Measurements from ENCODE around the gene ELL. TPM values are rescaled to one million over a fixed set of nuclear protein-coding genes. Genes with fewer than 3 reads are reported as not detected.

The ELL gene
- total RNA-seq, 2 experiments from 2014 or later: 22.9 to 33.7 TPM

DNA sequence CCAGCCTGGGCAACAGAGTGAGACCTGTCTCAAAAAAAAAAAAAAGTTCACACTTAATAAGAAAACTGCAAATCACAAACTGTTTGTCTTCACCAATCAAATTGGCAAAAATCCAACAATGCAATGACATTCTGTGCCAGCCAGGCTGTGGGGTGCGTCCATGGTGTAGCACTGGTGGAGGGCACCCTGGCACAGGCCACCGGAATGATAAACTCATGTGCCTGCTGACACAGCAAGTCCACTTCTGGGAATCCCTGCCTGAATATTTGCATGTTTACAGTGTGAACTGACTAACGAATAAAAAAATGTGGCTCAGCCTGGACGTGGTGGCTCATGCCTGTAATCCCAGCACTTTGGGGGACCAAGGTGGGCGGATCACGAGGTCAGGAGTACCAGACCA is 122.9 kb downstream of the ELL start:
- CTCF ChIA-PET: interaction anchor here (3.2 to 7.6 kb wide), 2 partner anchors 11 kb away, joined by 10 to 77 read pairs; partner anchors contain the start of gene GDF15
- no peak for ATAC-seq

DNA sequence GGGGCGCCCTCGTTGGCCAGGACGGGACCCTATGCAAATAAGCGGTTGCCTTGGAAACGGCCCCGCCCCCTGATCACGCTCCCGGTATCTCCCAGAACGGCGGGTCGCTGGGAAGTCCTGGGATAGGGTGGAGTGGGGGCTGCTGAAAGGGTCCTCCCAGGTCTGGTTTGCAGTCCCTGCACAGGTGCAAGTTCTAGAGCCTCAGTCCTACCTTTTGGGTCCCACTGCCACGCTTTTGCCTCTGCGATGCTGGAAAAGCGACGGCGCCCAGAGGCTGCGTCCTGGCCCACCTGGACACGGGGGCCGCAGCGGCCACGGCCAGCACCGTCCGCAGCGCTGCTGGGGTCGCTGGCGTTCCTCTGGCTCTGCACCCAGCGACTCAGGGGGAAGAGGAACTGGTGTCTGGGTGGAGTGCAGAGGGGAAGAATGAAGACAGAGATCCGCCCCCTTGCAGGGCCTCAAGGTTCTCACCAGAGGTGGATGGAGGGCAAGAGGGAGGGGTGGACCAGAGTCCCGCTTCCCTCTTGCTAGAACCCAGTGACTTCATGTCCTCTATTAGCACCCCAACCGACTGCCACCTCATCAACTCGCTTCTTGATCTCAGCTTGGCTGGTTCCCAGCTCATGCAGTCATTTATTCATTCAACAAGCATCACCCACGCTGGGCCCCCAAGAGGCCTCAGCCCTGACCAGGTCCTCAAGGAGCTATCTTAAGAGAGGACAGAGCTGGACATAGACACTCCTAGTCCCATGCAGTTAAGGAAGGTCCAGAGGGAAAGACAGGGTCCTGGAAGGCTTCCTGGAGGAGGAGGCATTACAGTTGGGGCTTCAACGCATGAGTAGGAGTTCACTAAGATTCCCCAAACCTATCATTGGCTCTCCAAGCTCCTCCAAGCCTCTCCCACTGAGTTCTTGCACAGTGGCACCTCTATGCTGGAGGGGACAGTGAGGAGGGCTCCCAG is 124.3 kb downstream of the ELL start, which contains the start of gene LRRC25:
LRRC25 (minus strand) TSS at position 381 of the 961 bp plus-strand sequence. CDS start 659 bp downstream, outside the sequence.
- Mint-ChIP-seq H3K27ac (no peak within 1 kb of the TSS), H3K4me3 (no peak within 1 kb of the TSS), H3K36me3 (no peaks in the 10 kb centered on the region), H3K27me3 (peaks cover 22% of the 10 kb centered on the region), H3K9me3 (ENCODE audit: low read depth) (no peaks in the 10 kb centered on the region), H3K4me1 (peaks cover 25% of the 10 kb centered on the region)
- ATAC-seq (peak; percentile 47), DNase-seq (peak; percentile 47)
- CTCF ChIA-PET: interaction anchor here (0.9 to 7.6 kb wide), 4 partner anchors 9 to 54 kb away, joined by 3 to 77 read pairs (median 4); partner anchors contain the start of gene GDF15

More for the DNA sequence above, 122.9 kb downstream of the ELL start:
- Mint-ChIP-seq H3K27me3 (peaks cover 17% of the 10 kb centered on the region), H3K9me3 (ENCODE audit: low read depth) (no peaks in the 10 kb centered on the region), H3K4me1 (peaks cover 20% of the 10 kb centered on the region), H3K36me3 (no peaks in the 10 kb centered on the region), H3K4me3 (no peak overlapping the region), H3K27ac (no peak overlapping the region)
- DNase-seq: no peak

DNA sequence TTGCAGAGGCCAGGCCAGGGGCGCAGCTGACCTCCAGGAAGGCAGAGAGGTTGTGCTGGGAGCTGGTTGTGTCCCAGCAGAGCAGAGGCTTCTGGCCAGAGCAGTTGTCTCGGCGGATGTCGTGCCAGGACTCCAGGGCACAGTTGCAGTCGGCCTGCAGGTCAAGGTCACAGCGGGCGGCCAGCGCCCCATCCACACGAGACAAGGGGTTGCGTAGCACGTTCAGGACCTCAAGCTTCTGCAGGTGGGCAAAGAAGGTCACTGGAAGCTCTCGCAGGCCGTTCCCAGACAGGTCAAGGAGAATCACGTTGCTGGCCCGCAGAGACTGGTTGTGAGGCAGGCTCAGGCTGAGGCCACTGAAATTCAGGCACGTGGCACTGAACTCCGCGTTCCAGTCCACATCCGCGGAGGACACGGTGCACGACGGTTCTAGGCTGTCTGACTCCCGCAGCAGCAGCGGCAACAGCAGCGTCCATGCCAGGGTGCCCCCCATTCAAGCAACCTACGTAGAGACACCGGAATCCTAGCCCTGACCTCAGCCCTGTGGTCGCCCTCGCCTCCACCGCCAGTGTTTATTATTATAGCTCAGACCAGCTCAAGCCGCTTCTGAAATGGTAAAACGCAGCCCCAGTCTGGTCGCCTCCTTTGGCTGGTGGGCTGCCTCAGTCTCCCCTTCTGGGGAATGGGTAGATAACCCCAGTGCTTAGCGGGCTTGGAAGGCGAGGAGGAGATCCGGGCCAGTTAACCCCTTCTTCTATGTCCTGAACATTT is 125.2 kb downstream of the ELL start:
- H3K36me3 Mint-ChIP-seq: no peaks in the 10 kb centered on the region
- H3K27ac Mint-ChIP-seq: no peak overlapping the region
- no peak overlapping the region for H3K4me3 Mint-ChIP-seq

DNA sequence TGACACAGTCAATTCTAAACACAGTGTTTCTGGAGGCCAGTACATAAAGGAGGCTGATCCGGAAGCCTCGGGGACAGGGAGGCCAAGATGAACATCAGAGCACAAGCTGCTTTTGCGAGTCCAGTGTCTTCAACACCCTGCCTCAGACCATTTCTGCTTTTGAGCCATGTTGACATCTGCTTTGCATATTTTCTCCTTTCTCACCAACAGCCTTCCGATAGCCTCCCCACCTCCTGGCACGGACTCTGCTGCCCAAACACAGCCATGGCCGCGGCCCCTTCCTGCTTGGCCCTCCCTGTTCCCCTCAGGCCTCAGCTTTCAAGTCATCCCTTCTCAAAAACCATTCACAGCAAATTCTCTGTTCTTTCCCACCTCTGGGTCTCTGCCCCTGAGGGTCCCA is 128.0 kb downstream of the ELL start:
- ATAC-seq: no peak
- H3K4me1 Mint-ChIP-seq: peaks cover 12% of the 10 kb centered on the region
- no peak for DNase-seq
- no peaks in the 10 kb centered on the region for H3K36me3 Mint-ChIP-seq
- H3K9me3 Mint-ChIP-seq (ENCODE audit: low read depth): no peaks in the 10 kb centered on the region
- peaks cover 42% of the 10 kb centered on the region for H3K27me3 Mint-ChIP-seq
- H3K27ac Mint-ChIP-seq: no peak overlapping the region
- H3K4me3 Mint-ChIP-seq: no peak overlapping the region
- CTCF ChIA-PET: interaction anchor here (15.3 kb wide), 1 partner anchor 23 kb away, joined by 278 read pairs; the partner anchor contains the start of gene SSBP4

More for the DNA sequence above, 125.2 kb downstream of the ELL start:
- DNase-seq: no peak
- no peak for ATAC-seq
- peaks cover 24% of the 10 kb centered on the region for H3K4me1 Mint-ChIP-seq
- CTCF ChIA-PET: interaction anchor here (1.0 to 1.3 kb wide), 4 partner anchors 8 to 17 kb away, joined by 3 read pairs; no protein-coding TSS in a partner anchor
- H3K27me3 Mint-ChIP-seq: peaks cover 22% of the 10 kb centered on the region
- H3K9me3 Mint-ChIP-seq (ENCODE audit: low read depth): no peaks in the 10 kb centered on the region

DNA sequence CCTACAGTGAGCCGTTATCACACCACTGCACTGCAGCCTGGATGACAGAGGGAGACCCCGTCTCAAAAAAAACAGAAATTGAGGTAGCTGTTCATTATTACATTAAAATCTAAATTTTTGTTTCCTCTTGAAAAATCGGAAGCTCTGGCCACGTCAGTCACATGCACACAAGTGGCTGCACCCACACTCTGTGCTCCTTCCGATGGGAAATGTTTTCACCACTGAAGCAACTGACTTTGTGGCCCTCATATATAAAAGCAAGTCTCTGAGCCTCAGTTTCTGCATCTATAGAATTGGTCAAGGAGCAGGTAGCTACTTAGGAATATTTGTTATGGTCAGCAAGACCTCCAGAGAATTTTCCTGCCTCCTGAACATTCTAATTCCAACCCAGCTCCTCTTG is 128.9 kb downstream of the ELL start:
- H3K27ac Mint-ChIP-seq: no peak overlapping the region
- no peaks in the 10 kb centered on the region for H3K36me3 Mint-ChIP-seq
- ATAC-seq: no peak
- peaks cover 20% of the 10 kb centered on the region for H3K4me1 Mint-ChIP-seq
- no peak overlapping the region for H3K4me3 Mint-ChIP-seq
- CTCF ChIA-PET: interaction anchor here (0.6 to 15.3 kb wide), 3 partner anchors 24 to 183 kb away, joined by 3 to 278 read pairs (median 3); partner anchors contain the start of gene SSBP4
- H3K9me3 Mint-ChIP-seq (ENCODE audit: low read depth): no peaks in the 10 kb centered on the region
- peaks cover 43% of the 10 kb centered on the region for H3K27me3 Mint-ChIP-seq
- no peak for DNase-seq

Other genes starting within 250 kb of the ELL start
- 1 to 10 TPM; 2.2 to 3.1 TPM for gene IQCN, start 247.6 kb downstream of the ELL start, total RNA-seq
- 100 to 1,000 TPM; 498 to 501 TPM for gene JUND, start 240.4 kb downstream of the ELL start, total RNA-seq
- gene LSM4, start 199.0 kb downstream of the ELL start, total RNA-seq: 100 to 1,000 TPM; 209 to 236 TPM
- gene PGPEP1, start 181.5 kb downstream of the ELL start, total RNA-seq: 10 to 100 TPM; 35.5 to 44.7 TPM
- not detected for gene GDF15, start 135.9 kb downstream of the ELL start, total RNA-seq
- gene LRRC25, start 124.4 kb downstream of the ELL start, total RNA-seq: under 1 TPM in 1 of 2 experiments, not detected in 1; 0.12 TPM
- 100 to 1,000 TPM; 197 to 247 TPM for gene SSBP4, start 102.7 kb downstream of the ELL start, total RNA-seq
- 10 to 100 TPM; 29.6 to 30.0 TPM for gene ISYNA1, start 83.9 kb downstream of the ELL start, total RNA-seq
- gene FKBP8, start 21.5 kb upstream of the ELL start, total RNA-seq: 100 to 1,000 TPM; 220 to 286 TPM
- gene KXD1, start 35.8 kb upstream of the ELL start, total RNA-seq: 100 to 1,000 TPM; 106 to 113 TPM
- gene UBA52, start 49.8 kb upstream of the ELL start, total RNA-seq: 1,000 to 10,000 TPM; 1,256 to 1,325 TPM
- 100 to 1,000 TPM in 1 of 2 experiments, 10 to 100 TPM in 1; 88.9 to 102 TPM for gene REX1BD, start 66.7 kb upstream of the ELL start, total RNA-seq
- not detected for gene CRLF1, start 84.7 kb upstream of the ELL start, total RNA-seq
- not detected for gene TMEM59L, start 90.8 kb upstream of the ELL start, total RNA-seq
- 10 to 100 TPM; 12.8 to 15.8 TPM for gene KLHL26, start 115.0 kb upstream of the ELL start, total RNA-seq
- gene CRTC1, start 161.6 kb upstream of the ELL start, total RNA-seq: 1 to 10 TPM; 5.9 to 6.4 TPM